Stimulated activated CD8-positive, alpha-beta memory T cell treated with anti-CD3 and anti-CD28 coated beads, Interleukin-7, amount 100 ng/mL, for 24 hours (primary cell): ENCODE data around the gene ADRA1B.
A peak's percentile ranks its signal among the peaks of the same experiment; 100 is the strongest.
"Not testable (repeated sequence)": the region's sequence is repeated elsewhere in the genome, so short reads cannot be mapped to it uniquely, and the experiment has no call there.

ENCODE experiments used
- DNase-seq: peaks from one replicate; pipeline ENCODE4 v3.0.0-alpha.2; 2020; ENCODE audit warnings: low read depth

The ADRA1B gene

DNA sequence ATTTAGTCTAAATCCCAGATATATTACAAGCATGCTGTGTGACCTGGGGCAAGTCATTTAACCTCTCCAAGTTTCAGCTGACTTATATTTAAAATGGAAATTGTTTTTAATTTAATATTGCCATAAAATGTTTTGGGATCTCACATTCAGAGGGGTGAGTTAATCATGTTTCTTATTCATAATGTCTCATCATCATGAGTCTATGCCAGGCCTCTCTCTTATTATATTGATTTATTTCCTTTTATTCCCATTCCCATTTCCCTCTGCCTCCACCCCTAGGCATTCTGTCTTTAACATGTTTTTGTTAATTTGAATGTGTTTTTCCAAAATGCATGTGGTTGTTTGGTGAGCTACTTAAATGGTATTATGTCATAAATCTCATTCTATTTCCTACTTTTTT lies 53.7 kb downstream of the ADRA1B start:
- no peak for DNase-seq

DNA sequence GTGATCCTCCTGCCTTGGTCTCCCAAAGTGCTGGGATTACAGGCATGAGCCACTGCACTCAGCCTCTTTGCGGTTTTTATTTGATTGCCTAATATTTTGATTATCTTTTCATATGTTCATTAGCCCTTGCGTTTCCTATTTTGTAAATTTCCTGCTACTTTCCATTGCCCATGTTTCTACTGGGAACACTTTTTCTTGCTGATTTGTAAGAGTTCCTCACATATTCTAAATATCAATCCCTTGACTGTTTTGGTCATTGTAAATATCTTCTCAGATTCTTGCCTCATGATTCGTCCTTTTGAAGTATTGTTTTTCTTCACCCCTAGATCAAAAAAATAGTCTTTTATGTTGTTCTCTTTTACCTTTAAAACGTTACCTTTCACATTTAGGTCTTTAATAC lies 54.8 kb downstream of the ADRA1B start:
- DNase-seq = no peak

DNA sequence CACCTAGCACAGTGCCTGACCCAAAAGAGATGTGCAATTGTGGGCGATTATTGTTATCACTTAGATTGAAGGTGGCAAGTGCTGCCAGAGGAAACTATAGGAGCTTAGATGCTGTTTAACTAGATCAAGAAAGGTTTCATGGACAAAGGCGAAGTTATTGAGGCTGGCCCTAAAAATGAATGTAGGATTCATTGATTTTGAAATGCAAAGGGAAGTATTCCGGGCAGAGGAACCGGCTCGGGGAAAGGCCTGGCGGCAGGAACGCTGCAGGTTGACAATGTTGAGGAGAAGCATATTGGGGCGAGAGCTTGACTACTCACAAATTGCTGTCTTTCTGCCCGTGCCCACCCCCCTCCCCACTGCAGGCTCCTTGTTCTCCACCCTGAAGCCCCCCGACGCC lies 55.2 kb downstream of the ADRA1B start:
- DNase-seq = no peak

DNA sequence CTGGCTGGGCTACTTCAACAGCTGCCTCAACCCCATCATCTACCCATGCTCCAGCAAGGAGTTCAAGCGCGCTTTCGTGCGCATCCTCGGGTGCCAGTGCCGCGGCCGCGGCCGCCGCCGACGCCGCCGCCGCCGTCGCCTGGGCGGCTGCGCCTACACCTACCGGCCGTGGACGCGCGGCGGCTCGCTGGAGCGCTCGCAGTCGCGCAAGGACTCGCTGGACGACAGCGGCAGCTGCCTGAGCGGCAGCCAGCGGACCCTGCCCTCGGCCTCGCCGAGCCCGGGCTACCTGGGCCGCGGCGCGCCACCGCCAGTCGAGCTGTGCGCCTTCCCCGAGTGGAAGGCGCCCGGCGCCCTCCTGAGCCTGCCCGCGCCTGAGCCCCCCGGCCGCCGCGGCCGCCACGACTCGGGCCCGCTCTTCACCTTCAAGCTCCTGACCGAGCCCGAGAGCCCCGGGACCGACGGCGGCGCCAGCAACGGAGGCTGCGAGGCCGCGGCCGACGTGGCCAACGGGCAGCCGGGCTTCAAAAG lies 55.7 kb downstream of the ADRA1B start:
- DNase-seq = no peak

DNA sequence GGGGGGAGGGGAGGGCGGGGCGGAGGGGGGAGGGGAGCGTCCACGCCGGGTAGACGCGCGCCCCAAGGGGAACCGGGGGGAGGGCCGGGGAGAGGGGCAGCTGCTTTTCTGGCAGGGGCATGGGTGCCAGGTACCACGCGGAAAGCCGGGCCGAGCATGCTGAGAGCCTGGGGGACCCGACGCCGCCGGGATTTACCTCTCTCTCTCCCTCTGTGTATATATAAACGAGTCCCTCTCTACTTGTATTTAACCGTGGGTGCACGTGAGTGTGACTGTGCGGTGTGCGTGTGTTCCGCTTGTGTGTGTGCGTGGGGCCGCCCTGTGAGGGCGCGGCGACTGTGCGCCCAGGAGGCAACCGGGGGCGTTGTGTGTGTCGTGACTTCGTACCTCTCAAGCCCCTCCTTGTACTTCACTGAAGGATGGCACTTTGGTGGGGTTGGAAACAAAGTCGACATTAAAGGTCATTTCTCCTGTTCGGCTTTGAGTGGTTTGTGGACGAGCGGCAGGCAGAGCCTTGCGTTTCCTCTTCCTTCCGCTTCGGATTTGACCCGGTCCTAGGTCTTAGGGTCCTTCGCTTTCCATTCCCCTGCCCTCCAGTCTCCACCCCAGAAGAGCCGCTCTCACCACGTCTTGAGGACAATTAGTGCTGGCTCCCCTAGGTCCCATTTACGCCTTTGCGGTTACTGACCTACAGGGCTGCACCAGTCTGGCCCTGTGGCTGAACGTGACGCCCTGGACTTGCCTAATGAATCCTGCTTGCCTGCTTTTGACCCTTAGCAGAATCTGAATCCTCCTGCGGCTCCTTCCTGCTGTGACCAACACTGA lies 56.5 kb downstream of the ADRA1B start:
- DNase-seq = no peak

DNA sequence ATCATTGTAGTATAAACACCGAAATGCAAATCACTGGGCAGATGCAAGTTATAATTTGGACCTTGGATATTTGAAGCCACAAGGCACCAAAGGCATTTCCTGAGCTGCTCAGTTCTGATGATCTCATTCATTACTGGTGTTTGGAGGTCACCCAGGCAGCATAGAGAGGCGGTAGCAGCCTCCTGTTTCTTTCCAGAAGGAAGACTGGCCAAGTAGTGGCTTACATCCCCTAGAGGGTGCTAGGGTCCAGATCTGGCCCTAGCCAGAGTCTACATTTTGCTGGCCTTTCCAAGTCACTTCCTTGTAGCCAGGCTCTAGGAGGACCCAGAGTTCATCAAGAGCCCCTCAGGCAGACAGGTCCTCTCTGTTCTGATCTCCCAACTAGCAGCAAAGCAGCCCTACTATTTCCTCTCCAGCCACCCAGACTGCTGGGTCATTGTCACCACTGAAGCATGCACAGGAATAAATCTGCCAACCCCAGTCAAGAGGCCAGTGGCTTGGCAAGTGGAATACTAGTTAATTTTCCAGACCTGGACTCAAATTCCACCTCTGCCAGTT lies 59.3 kb downstream of the ADRA1B start:
- no peak for DNase-seq

DNA sequence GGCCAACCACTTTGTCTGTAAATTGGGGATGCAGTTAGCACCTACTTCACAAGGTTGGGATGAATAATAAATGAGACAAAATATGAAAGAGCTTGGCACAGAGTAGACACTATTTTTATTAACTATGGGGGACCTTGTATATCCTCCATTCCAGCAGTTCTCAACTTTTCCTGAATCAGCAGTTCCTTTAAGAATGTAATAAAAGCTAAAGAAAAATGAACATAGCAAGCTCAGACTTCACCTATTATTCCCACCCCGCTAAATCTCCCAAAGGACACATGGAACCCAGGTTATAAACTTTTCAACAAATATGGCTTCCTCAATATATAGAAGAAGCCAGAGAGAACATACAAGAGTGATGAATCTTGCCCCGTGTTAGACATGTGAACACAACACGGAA lies 60.6 kb downstream of the ADRA1B start:
- no peak for DNase-seq

DNA sequence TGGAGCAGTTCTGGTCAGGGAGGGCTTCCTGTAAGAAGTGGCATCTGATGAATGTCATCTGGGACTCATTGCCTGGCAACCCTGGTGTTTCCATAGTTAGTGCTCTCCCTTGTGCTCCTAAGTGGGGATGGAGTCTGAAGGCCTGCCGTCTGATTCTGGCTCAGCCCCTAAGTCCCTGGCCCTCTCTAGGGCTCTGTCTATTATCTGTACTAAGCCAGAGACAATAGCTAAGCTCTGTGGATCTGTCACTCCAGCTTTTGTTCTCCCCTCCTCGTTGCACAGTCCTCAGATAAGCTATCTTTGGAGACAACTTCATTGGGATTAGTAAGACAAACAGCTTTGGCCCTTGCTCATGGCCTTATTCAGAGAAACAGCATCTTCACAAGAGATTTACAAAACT lies 62.1 kb downstream of the ADRA1B start:
- DNase-seq = no peak

DNA sequence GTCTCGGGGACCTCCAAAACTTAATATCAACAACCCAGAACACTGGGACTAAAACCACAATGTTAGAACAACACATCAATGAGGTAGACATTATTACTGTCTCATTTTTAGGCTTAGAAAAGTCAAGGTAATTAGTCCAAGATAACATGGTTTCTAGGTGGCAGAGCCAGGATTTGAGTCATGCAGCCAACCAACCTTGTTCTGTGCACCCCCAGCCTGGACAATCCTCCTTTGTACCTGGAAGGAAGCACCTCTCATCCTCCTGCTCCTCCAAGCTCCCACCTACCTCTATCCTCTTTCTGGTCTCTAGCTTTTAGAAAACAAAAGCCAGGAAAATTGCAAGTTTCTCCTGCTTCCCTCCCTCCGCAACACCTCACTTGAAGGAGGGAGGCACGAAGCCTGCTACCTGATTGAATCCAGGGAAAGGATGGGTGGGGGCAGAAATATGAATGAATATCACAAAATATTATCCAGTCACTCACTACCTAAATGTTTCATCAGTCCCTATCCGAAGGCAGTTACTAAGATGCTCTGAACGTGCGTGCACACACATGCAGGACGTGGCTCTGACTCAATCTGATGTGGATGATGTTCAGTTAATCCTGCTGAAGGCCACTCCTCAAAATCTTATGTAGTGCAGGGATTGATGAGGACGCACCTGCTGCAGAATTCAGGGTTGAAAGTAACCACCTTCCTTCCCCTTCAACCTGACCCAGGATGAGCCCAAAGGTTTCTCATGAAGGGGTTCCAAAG lies 66.3 kb downstream of the ADRA1B start:
- DNase-seq = no peak

DNA sequence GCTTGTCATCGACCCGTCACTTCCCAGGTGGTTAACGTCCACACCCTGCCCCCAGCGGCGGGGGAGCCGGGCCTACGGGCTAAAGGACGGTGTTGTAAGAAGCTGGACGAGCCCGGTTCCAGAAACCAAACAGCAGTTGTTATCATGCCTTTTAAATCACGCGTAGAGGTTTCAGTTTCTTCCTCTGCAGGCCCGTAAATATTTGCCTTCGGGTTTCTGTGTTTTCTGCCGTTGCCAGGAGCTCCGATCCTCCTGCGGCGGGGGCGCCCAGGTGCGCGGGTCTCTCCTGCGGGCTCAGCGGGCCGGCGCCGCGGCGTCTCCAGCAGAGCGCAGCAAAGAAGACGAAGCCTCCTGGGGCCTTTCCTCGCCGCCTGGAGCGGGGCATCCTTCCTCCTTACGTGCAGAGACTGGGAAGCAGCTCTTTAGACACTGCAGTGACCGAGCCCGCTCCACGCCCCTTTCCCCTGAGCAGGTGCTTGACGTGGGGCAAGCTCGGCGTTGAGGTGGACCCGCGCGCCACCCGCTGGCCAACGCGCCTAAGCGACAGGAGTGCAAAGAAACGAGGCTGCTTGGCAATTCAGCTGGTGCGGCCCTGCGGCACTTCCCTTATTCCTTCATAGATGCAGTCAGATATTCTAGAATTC lies 70.9 kb downstream of the ADRA1B start:
- DNase-seq = peak; percentile 47

DNA sequence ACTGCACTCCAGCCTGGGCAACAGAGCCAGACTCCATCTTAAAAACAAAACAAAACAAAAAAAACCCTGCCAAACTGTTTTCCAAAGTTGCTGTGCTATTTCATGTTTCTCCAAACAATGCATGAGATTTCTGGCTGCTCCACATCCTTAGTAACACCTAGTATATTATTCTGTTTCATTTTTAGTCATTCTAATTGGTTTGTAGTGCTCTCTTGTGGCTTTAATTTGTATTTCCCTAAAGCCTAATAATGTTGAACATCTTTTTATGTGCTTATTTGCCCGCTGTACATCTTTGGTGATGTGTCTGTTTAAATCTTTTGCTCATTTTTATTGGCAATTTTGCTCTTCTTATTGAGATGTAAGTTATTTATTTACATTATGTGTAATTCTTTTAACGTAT lies 74.2 kb downstream of the ADRA1B start:
- DNase-seq = no peak

DNA sequence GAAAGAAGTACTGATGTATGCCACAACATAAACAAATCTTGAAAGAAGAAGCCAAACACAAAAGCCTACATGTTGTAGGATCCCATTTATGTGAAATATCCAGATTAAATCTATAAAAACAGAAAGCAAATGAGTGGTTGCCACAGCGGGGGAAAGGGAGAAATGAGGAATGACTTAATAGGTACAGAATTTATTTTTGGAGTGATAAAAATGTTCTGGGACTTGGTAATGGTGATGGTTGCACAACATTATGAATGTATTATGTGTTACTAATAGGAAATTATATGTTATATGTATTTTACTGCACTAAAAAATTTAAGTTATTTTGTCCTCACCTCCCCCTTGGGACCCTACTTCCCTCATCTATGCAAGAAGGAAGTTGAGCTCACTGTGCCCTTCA lies 76.3 kb downstream of the ADRA1B start:
- no peak for DNase-seq

DNA sequence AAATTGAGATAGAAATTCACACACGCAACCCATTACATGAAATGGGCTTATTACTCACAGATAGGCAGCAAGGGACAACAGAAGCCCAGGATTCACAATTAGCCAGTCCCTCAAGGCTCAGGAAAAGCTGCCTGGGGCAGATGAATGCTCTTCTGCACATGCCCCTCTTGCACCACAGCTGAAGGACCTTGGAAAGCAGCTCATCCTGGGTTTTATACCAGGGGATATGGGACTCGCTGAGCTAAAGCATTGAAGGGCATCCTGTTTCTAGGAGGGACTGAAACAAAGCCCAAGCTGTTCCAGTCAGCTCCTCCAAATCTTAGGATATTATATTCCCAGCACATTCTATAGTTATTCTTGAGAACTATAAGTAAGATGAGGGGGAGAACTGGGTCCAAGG lies 76.9 kb downstream of the ADRA1B start:
- DNase-seq = no peak

DNA sequence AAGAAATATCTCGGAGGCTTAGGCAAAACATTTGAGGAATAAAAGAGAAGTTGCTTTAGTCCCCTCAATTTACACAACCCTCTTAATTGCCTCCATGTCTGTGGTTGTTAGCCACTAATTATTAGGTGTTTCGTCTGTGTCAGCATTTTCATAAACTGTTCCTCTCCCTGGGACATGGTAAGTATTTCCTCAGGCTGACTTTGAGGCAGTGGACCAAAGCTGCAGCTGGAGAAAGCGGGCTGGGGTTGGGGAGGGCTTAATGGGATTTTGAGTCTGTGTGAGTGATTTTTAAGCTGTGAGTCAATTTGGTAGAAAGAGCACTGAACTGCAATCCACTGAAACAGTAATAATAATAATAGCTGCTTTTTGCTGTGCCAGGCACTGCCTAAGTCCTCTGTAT lies 79.6 kb downstream of the ADRA1B start:
- DNase-seq = no peak

DNA sequence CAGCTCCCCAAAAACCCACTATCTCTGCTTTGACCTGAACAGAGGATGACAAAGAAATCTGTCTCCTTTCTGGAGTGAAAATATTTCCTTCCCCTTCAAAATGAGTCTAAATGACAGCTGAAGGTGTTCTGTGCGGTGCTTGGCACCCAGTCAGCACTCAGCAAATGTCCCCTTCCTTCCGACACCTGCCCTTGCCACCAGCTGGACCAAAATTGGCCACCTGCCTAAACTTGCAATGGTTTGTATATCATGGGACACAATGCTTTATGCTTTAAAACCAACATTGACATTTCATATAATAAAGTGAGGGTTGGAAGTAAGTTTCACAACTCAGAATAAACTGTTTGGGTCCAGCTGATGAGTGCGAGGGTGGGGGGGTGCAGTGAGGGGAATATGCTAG lies 85.2 kb downstream of the ADRA1B start:
- no peak for DNase-seq

DNA sequence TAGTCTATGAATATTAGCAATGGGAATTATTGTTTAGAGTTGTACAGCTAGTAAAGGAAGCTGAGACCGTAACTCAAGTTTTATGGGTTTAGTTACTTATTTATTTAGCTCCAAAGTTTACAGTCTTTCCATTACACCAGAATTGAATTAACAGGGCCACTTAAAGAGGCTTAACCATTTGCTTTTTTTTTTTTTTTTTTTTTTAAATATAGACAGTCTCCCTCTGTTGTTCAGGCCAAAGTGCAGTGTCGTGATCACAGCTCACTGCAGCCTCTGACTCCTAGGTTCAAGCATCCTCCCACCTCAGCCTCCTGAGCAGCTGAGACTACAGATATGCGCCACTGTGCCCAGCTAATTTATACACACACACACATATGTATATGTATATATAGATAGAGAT lies 91.2 kb downstream of the ADRA1B start:
- DNase-seq = no peak

DNA sequence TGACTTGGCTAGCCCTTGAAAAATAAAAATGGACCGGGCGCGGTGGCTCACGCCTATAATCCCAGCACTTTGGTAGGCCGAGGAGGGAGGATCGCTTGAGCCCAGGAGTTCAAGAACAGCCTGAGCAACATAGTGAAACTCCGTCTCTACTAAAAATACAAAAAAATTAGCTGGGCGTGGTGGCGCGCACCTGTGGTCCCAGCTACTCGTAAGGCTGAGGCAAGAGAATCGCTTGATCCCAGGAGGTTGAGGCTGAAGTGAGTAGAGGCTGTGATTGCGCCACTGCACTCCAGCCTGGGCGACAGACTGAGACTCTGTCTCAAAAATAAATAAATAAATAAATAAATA lies 92.2 kb downstream of the ADRA1B start:
- DNase-seq = not testable (repeated sequence)

DNA sequence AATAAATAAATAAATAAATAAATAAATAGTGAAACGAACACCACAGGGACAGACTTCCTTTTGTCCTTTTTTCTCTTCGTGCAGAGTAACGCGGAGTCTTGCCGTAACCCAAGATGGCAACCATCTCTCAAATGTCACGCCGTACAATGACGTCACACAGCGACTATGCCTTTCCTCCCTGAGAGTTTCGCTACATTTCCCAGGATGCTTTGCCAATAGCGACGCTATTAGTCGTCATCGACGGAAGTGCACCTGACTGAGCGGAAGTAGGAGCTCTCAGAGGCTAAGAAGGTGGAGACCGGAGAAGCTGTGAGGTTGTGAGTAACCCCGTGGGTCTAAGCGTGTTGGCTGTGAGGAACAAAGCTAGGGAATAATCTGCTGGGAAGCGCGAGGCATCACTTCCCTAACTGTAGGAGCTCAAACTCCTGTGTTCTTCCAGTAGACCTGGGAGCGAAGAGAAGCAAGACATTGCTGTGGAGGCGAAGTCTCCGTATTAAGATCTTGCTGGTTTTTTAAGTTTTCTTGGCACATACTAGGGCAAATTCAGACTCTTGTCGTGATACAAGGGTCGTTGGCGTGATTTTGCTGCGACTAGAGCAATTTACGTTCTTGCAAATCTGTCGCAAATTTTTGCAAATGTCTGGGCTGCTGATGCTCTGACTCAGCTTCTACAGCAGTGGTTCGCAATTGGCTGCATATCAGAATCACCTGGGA lies 92.8 kb downstream of the ADRA1B start, which contains the start of gene TTC1:
Gene TTC1, plus strand, starts transcription at position 263 of the 714 bp plus-strand sequence. CDS start 1,390 bp downstream, outside the sequence.
- peak; percentile 79 for DNase-seq

DNA sequence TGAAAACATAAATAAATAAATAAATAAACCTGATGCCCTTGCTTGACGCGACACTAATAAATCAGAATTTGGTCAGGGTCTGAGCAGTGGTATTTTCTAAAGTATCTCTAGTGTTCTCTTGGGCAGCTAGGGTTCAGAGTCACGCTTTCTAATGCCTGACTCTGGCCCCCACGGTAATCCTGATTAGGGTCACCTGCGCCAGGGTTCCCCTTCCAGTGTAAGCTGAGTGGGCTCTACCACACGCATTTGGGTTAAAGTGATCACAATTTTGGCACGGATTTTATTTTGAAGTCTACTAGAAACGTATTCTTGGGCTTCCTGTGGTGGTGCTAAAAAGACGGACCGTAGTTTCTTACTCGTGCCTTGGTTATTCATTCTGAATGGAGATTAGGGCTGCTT lies 93.3 kb downstream of the ADRA1B start:
- no peak for DNase-seq

DNA sequence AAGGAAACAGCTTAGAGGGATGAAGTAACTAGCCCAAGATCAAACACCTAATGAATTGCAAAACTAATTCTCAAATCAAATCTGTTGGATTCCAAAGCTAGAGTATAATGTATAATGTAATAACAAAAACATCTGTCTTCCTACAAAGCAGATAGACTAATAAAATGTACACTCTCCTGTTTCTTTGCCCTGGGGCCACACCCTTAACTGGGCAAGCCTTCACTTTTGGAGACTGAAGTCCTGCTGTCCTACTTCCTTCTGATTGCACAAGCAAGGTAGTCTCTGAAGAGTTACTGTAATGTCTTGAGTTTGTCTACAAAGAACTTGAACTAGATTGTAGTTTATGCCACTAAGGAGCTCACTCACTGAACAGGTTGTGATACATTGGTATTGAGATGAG lies 95.2 kb downstream of the ADRA1B start:
- no peak for DNase-seq

DNA sequence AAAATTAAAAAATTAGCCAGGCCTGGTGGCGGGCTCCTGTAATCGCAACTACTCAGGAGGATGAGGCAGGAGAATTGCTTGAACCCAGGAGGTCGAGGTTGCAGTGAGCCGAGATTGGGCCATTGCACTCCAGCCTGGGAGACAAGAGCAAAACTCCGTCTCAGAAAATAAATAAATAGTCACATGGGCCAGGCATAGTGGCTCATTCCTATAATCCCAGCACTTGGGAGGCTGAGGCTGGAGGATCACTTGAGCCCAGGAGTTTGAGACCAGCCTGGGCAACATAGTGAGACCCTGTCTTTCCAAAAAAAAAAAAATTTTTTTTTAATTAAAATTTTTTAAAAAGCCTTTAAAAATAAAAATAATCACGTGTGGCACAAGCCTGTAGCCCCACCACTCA lies 97.9 kb downstream of the ADRA1B start:
- DNase-seq = not testable (repeated sequence)
